ENCODE results near the gene CDH11. TPM values are rescaled to one million over a fixed set of nuclear protein-coding genes. Genes with fewer than 3 reads are reported as not detected.

CDH11 gene
- total RNA-seq, 1 experiment from 2014 or later, result 73.1 TPM

GRCh38 chr16:65042438-65043365, 79.2 kb downstream of the CDH11 start:
- no peaks in the 10 kb centered on the region for H3K4me1 ChIP-seq
- H3K27me3 ChIP-seq, result no peaks in the 10 kb centered on the region
- H3K36me3 ChIP-seq, result peaks cover 42% of the 10 kb centered on the region
- DNase-seq, result no peak
- no peak overlapping the region for H3K27ac ChIP-seq
- H3K9me3 ChIP-seq (replicated peaks), result peaks cover 7% of the 10 kb centered on the region
- H3K4me3 ChIP-seq, result no peak overlapping the region

GRCh38 chr16:65041667-65042066, 80.2 kb downstream of the CDH11 start:
- Histone ChIP-seq H3K27ac (no peak overlapping the region), H3K36me3 (peaks cover 43% of the 10 kb centered on the region), H3K4me1 (no peaks in the 10 kb centered on the region), H3K9me3 (replicated peaks) (peaks cover 7% of the 10 kb centered on the region), H3K4me3 (no peak overlapping the region), H3K27me3 (no peaks in the 10 kb centered on the region)
- DNase-seq, result no peak

GRCh38 chr16:65038100-65038499, 83.8 kb downstream of the CDH11 start:
- Histone ChIP-seq H3K36me3 (peaks cover 34% of the 10 kb centered on the region), H3K4me1 (no peaks in the 10 kb centered on the region), H3K27me3 (no peaks in the 10 kb centered on the region), H3K27ac (no peak overlapping the region), H3K4me3 (no peak overlapping the region), H3K9me3 (replicated peaks) (peaks cover 7% of the 10 kb centered on the region)
- DNase-seq, result no peak

GRCh38 chr16:65037556-65037955, 84.3 kb downstream of the CDH11 start:
- peaks cover 7% of the 10 kb centered on the region for H3K9me3 ChIP-seq (replicated peaks)
- H3K4me1 ChIP-seq, result no peaks in the 10 kb centered on the region
- H3K36me3 ChIP-seq, result peaks cover 32% of the 10 kb centered on the region; the same call in 1 of the 2 replicates
- H3K27ac ChIP-seq, result no peak overlapping the region
- H3K27me3 ChIP-seq, result no peaks in the 10 kb centered on the region
- DNase-seq, result no peak
- H3K4me3 ChIP-seq, result no peak overlapping the region

- no peak for DNase-seq
- Histone ChIP-seq H3K4me1 (no peaks in the 10 kb centered on the region), H3K27me3 (no peaks in the 10 kb centered on the region), H3K36me3 (peaks cover 17% of the 10 kb centered on the region; the same call in 1 of the 2 replicates), H3K4me3 (no peak overlapping the region), H3K9me3 (replicated peaks) (peaks cover 7% of the 10 kb centered on the region), H3K27ac (no peak overlapping the region)
These were observed 86.9 kb downstream of the CDH11 start for GRCh38 chr16:65034915-65035314.

GRCh38 chr16:65032387-65032786, 89.5 kb downstream of the CDH11 start:
- Histone ChIP-seq H3K36me3 (peaks cover 2% of the 10 kb centered on the region; the same call in 1 of the 2 replicates), H3K4me1 (no peaks in the 10 kb centered on the region), H3K9me3 (replicated peaks) (no peaks in the 10 kb centered on the region), H3K27me3 (no peaks in the 10 kb centered on the region), H3K27ac (no peak overlapping the region), H3K4me3 (no peak overlapping the region)
- DNase-seq, result no peak

GRCh38 chr16:65024767-65025178, 97.1 kb downstream of the CDH11 start:
- no peak for DNase-seq

GRCh38 chr16:65023802-65024201, 98.1 kb downstream of the CDH11 start:
- Histone ChIP-seq H3K36me3 (peaks cover 13% of the 10 kb centered on the region), H3K27ac (no peak overlapping the region), H3K9me3 (replicated peaks) (no peaks in the 10 kb centered on the region), H3K4me1 (no peaks in the 10 kb centered on the region), H3K4me3 (no peak overlapping the region), H3K27me3 (no peaks in the 10 kb centered on the region)
- no peak for DNase-seq

More at GRCh38 chr16:65024767-65025178, 97.1 kb downstream of the CDH11 start:
- no peak overlapping the region for H3K27ac ChIP-seq
- H3K36me3 ChIP-seq, result peaks cover 13% of the 10 kb centered on the region
- H3K9me3 ChIP-seq (replicated peaks), result no peaks in the 10 kb centered on the region
- no peaks in the 10 kb centered on the region for H3K4me1 ChIP-seq
- no peaks in the 10 kb centered on the region for H3K27me3 ChIP-seq
- no peak overlapping the region for H3K4me3 ChIP-seq

GRCh38 chr16:65021852-65022595, 99.8 kb downstream of the CDH11 start:
- Histone ChIP-seq H3K27ac (no peak overlapping the region), H3K36me3 (peaks cover 29% of the 10 kb centered on the region)
- no peak for DNase-seq

GRCh38 chr16:65016754-65017153, 105.1 kb downstream of the CDH11 start:
- no peaks in the 10 kb centered on the region for H3K9me3 ChIP-seq (replicated peaks)
- no peaks in the 10 kb centered on the region for H3K27me3 ChIP-seq
- H3K36me3 ChIP-seq, result peaks cover 22% of the 10 kb centered on the region
- no peak overlapping the region for H3K4me3 ChIP-seq
- peaks cover 5% of the 10 kb centered on the region; the same call in 1 of the 2 replicates for H3K4me1 ChIP-seq
- H3K27ac ChIP-seq, result no peak overlapping the region
- no peak for DNase-seq

More at GRCh38 chr16:65021852-65022595, 99.8 kb downstream of the CDH11 start:
- Histone ChIP-seq H3K27me3 (no peaks in the 10 kb centered on the region), H3K4me3 (no peak overlapping the region), H3K9me3 (replicated peaks) (no peaks in the 10 kb centered on the region), H3K4me1 (no peaks in the 10 kb centered on the region)

- H3K9me3 ChIP-seq (replicated peaks), result no peaks in the 10 kb centered on the region
- peaks cover 5% of the 10 kb centered on the region; the same call in 1 of the 2 replicates for H3K4me1 ChIP-seq
- H3K4me3 ChIP-seq, result no peak overlapping the region
- no peak for DNase-seq
- peaks cover 19% of the 10 kb centered on the region; the same call in 1 of the 2 replicates for H3K36me3 ChIP-seq
- no peaks in the 10 kb centered on the region for H3K27me3 ChIP-seq
- no peak overlapping the region for H3K27ac ChIP-seq
These were observed 106.3 kb downstream of the CDH11 start for GRCh38 chr16:65015599-65015998.

GRCh38 chr16:65012357-65012756, 109.5 kb downstream of the CDH11 start:
- peaks cover 8% of the 10 kb centered on the region; the same call in 1 of the 2 replicates for H3K36me3 ChIP-seq
- H3K4me3 ChIP-seq, result no peak overlapping the region
- H3K27me3 ChIP-seq, result no peaks in the 10 kb centered on the region
- peaks cover 5% of the 10 kb centered on the region; the same call in 1 of the 2 replicates for H3K4me1 ChIP-seq
- H3K27ac ChIP-seq, result no peak overlapping the region
- peak in 1 of 2 experiments; percentile 8 for DNase-seq
- no peaks in the 10 kb centered on the region for H3K9me3 ChIP-seq (replicated peaks)

GRCh38 chr16:65010125-65010524, 111.7 kb downstream of the CDH11 start:
- H3K9me3 ChIP-seq (replicated peaks), result no peaks in the 10 kb centered on the region
- H3K27me3 ChIP-seq, result no peaks in the 10 kb centered on the region
- H3K4me1 ChIP-seq, result peaks cover 5% of the 10 kb centered on the region; the same call in 1 of the 2 replicates
- H3K4me3 ChIP-seq, result no peak overlapping the region
- DNase-seq, result no peak
- peaks cover 14% of the 10 kb centered on the region for H3K36me3 ChIP-seq
- H3K27ac ChIP-seq, result no peak overlapping the region

- Histone ChIP-seq H3K36me3 (peaks cover 14% of the 10 kb centered on the region), H3K4me3 (no peak overlapping the region), H3K27ac (no peak overlapping the region), H3K27me3 (no peaks in the 10 kb centered on the region), H3K9me3 (replicated peaks) (no peaks in the 10 kb centered on the region), H3K4me1 (peaks cover 23% of the 10 kb centered on the region)
- DNase-seq, result no peak
These were observed 116.2 kb downstream of the CDH11 start for GRCh38 chr16:65005696-65006095.

- H3K9me3 ChIP-seq (replicated peaks), result no peaks in the 10 kb centered on the region
- no peak overlapping the region for H3K4me3 ChIP-seq
- H3K4me1 ChIP-seq, result peaks cover 23% of the 10 kb centered on the region
- no peaks in the 10 kb centered on the region for H3K27me3 ChIP-seq
- no peak for DNase-seq
- H3K27ac ChIP-seq, result no peak overlapping the region
- peaks cover 24% of the 10 kb centered on the region for H3K36me3 ChIP-seq
These were observed 117.3 kb downstream of the CDH11 start for GRCh38 chr16:65004570-65004969.

Measured in SJCRH30 (cell line).